Measurements from ENCODE around the gene CALHM3.

The CALHM3 gene

GRCh38 chr10:103514244-103514643 is 35.2 kb upstream of the CALHM3 start:
- Histone ChIP-seq H3K9me3 (ENCODE audit: insufficient read depth, low read length, severe bottlenecking) (no peaks in the 10 kb centered on the region), H2AFZ (ENCODE audit: low read depth, low read length) (no peak overlapping the region), H3K4me3 (ENCODE audit: low read depth in 1 of 2, low read length in 2 of 2) (no peak overlapping the region), H3K27me3 (ENCODE audit: insufficient read depth, low read length, poor library complexity) (peaks cover 7% of the 10 kb centered on the region), H3K4me2 (ENCODE audit: insufficient read depth, low read length) (no peak overlapping the region), H3K4me1 (ENCODE audit: insufficient read depth, low read length) (no peaks in the 10 kb centered on the region), H3K36me3 (ENCODE audit: insufficient read depth, low read length) (no peaks in the 10 kb centered on the region), H3K79me2 (ENCODE audit: insufficient read depth, low read length) (no peaks in the 10 kb centered on the region), H3K9ac (ENCODE audit: low read depth, low read length) (no peak overlapping the region), H4K20me1 (ENCODE audit: insufficient read depth, low read length) (no peaks in the 10 kb centered on the region), H3K27ac (ENCODE audit: low read length) (no peak overlapping the region)
- DNase-seq: no peak
- no peak for ATAC-seq (ENCODE audit: insufficient read depth, low read depth)
- TF ChIP-seq, protein P1, sequence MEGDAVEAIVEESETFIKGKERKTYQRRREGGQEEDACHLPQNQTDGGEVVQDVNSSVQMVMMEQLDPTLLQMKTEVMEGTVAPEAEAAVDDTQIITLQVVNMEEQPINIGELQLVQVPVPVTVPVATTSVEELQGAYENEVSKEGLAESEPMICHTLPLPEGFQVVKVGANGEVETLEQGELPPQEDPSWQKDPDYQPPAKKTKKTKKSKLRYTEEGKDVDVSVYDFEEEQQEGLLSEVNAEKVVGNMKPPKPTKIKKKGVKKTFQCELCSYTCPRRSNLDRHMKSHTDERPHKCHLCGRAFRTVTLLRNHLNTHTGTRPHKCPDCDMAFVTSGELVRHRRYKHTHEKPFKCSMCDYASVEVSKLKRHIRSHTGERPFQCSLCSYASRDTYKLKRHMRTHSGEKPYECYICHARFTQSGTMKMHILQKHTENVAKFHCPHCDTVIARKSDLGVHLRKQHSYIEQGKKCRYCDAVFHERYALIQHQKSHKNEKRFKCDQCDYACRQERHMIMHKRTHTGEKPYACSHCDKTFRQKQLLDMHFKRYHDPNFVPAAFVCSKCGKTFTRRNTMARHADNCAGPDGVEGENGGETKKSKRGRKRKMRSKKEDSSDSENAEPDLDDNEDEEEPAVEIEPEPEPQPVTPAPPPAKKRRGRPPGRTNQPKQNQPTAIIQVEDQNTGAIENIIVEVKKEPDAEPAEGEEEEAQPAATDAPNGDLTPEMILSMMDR (IDR thresholded peaks at IDR 0.05; ENCODE audit: borderline replicate concordance, extremely low read depth, low read length, poor library complexity, severe bottlenecking): no peak
- no peak for TF ChIP-seq EZH2 (IDR thresholded peaks at IDR 0.05; ENCODE audit: borderline replicate concordance, low read depth, low read length, severe bottlenecking)

- no peaks in the 10 kb centered on the region for H3K79me2 ChIP-seq (ENCODE audit: insufficient read depth, low read length)
- no peak overlapping the region for H2AFZ ChIP-seq (ENCODE audit: low read depth, low read length)
- H3K9ac ChIP-seq (ENCODE audit: low read depth, low read length): no peak overlapping the region
- H3K36me3 ChIP-seq (ENCODE audit: insufficient read depth, low read length): no peaks in the 10 kb centered on the region
- no peak overlapping the region for H3K4me3 ChIP-seq (ENCODE audit: low read depth in 1 of 2, low read length in 2 of 2)
- H3K27me3 ChIP-seq (ENCODE audit: insufficient read depth, low read length, poor library complexity): peaks cover 7% of the 10 kb centered on the region
- TF ChIP-seq, protein P1 (IDR thresholded peaks at IDR 0.05; ENCODE audit: borderline replicate concordance, extremely low read depth, low read length, poor library complexity, severe bottlenecking): no peak
- TF ChIP-seq EZH2 (IDR thresholded peaks at IDR 0.05; ENCODE audit: borderline replicate concordance, low read depth, low read length, severe bottlenecking): no peak
- no peak for ATAC-seq (ENCODE audit: insufficient read depth, low read depth)
- DNase-seq: no peak
- no peak overlapping the region for H3K27ac ChIP-seq (ENCODE audit: low read length)
- no peaks in the 10 kb centered on the region for H3K4me1 ChIP-seq (ENCODE audit: insufficient read depth, low read length)
- no peaks in the 10 kb centered on the region for H3K9me3 ChIP-seq (ENCODE audit: insufficient read depth, low read length, severe bottlenecking)
- no peak overlapping the region for H3K4me2 ChIP-seq (ENCODE audit: insufficient read depth, low read length)
- H4K20me1 ChIP-seq (ENCODE audit: insufficient read depth, low read length): no peaks in the 10 kb centered on the region
These were observed 34.5 kb upstream of the CALHM3 start for GRCh38 chr10:103513380-103514060.

DNA sequence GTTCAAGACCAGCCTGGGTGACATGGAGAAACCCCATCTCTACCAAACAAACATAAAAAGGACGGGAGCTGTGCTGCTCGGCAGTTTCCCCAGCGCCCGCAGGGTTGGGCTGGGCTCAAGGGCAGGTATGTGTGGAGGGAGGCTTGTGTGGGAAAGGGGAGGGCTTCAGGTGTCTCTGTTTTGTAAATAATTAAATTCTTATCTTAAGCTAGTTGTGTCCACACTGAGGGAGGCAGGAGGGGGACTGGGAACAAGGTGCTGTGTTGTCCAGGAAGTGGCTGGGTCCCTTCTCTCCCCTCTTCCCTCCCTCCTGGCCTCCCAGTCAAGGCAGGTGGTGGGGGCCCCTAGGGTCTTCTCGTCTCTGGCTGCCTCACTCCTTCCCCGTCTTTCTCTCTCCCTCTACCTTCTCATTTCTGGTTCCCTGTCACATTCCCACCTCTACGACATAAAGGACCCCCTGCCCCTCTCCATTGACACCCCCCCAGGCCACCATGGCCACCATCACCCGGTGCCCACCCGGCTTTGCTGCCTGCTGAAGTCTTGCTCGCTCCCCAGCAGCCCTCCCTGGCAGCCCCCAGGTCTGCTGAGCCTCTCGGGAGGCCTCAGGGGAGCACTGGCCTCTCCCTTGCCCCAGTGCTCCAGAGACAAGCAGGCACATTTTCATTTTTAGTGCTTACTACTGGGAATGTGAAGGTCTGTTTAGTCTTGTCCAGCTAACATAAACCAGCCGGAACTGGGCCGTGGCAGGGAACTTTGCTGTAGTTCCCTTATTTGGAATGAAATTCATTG is 33.7 kb upstream of the CALHM3 start:
- Histone ChIP-seq H3K36me3 (ENCODE audit: insufficient read depth, low read length) (no peaks in the 10 kb centered on the region), H3K27ac (ENCODE audit: low read length) (no peak overlapping the region), H2AFZ (ENCODE audit: low read depth, low read length) (no peak overlapping the region), H3K27me3 (ENCODE audit: insufficient read depth, low read length, poor library complexity) (peaks cover 5% of the 10 kb centered on the region), H3K4me1 (ENCODE audit: insufficient read depth, low read length) (no peaks in the 10 kb centered on the region), H4K20me1 (ENCODE audit: insufficient read depth, low read length) (no peaks in the 10 kb centered on the region), H3K79me2 (ENCODE audit: insufficient read depth, low read length) (no peaks in the 10 kb centered on the region), H3K4me2 (ENCODE audit: insufficient read depth, low read length) (no peak overlapping the region), H3K4me3 (ENCODE audit: low read depth in 1 of 2, low read length in 2 of 2) (no peak overlapping the region), H3K9me3 (ENCODE audit: insufficient read depth, low read length, severe bottlenecking) (no peaks in the 10 kb centered on the region), H3K9ac (ENCODE audit: low read depth, low read length) (no peak overlapping the region)
- no peak for ATAC-seq (ENCODE audit: insufficient read depth, low read depth)
- DNase-seq: no peak
- no peak for TF ChIP-seq EZH2 (IDR thresholded peaks at IDR 0.05; ENCODE audit: borderline replicate concordance, low read depth, low read length, severe bottlenecking)
- TF ChIP-seq, protein P1 (IDR thresholded peaks at IDR 0.05; ENCODE audit: borderline replicate concordance, extremely low read depth, low read length, poor library complexity, severe bottlenecking): no peak

Data from DND-41 (cell line).